ENCODE data around the gene SELPLG.
"Not testable (repeated sequence)": the region's sequence is repeated elsewhere in the genome, so short reads cannot be mapped to it uniquely, and the experiment has no call there.

SELPLG gene

GRCh38 chr12:108657130-108657745 is 23.5 kb upstream of the SELPLG start:
- DNase-seq (ENCODE audit: insufficient read length, low spot score) (no peak), FAIRE-seq (no peak)
- TF ChIP-seq POU2F2 (IDR thresholded peaks at IDR 0.05; ENCODE audit: low read depth, low read length), result no peak
- no peak for TF ChIP-seq PAX5 (IDR thresholded peaks at IDR 0.05; ENCODE audit: insufficient read depth, low read length, severe bottlenecking)
- TF ChIP-seq SPI1 (IDR thresholded peaks at IDR 0.05; ENCODE audit: low read depth, low read length), result no peak
- TF ChIP-seq POLR2AphosphoS5 (IDR thresholded peaks at IDR 0.05; ENCODE audit: low read depth, low read length), result no peak
- no peak for TF ChIP-seq POLR2A (IDR thresholded peaks at IDR 0.05; ENCODE audit: low read depth, low read length)
- no peak for TF ChIP-seq TAF1 (IDR thresholded peaks at IDR 0.05; ENCODE audit: low read depth, low read length)

- FAIRE-seq; DNase-seq (ENCODE audit: insufficient read length, low spot score): not testable (repeated sequence)
These were observed 22.6 kb upstream of the SELPLG start for GRCh38 chr12:108656247-108656646.

- FAIRE-seq; DNase-seq (ENCODE audit: insufficient read length, low spot score): not testable (repeated sequence)
These were observed 22.1 kb upstream of the SELPLG start for GRCh38 chr12:108655812-108656175.

GRCh38 chr12:108654622-108655021 is 20.9 kb upstream of the SELPLG start:
- not testable (repeated sequence) for FAIRE-seq; DNase-seq (ENCODE audit: insufficient read length, low spot score)

- FAIRE-seq, result no peak
- no peak for DNase-seq (ENCODE audit: insufficient read length, low spot score)
- TF ChIP-seq SPI1 (IDR thresholded peaks at IDR 0.05; ENCODE audit: low read depth, low read length), result no peak
These were observed 20.2 kb upstream of the SELPLG start for GRCh38 chr12:108653922-108654321.

- TF ChIP-seq POLR2A (IDR thresholded peaks at IDR 0.05; ENCODE audit: low read depth, low read length) (no peak), POLR2AphosphoS5 (IDR thresholded peaks at IDR 0.05; ENCODE audit: low read depth, low read length) (no peak), SPI1 (IDR thresholded peaks at IDR 0.05; ENCODE audit: low read depth, low read length) (no peak), TAF1 (IDR thresholded peaks at IDR 0.05; ENCODE audit: low read depth, low read length) (no peak), POU2F2 (IDR thresholded peaks at IDR 0.05; ENCODE audit: low read depth, low read length) (no peak), PAX5 (IDR thresholded peaks at IDR 0.05; ENCODE audit: insufficient read depth, low read length, severe bottlenecking) (no peak)
- DNase-seq (ENCODE audit: insufficient read length, low spot score) (no peak), FAIRE-seq (peak; percentile 47)
These were observed 19.4 kb upstream of the SELPLG start for GRCh38 chr12:108653082-108653516.

GRCh38 chr12:108650083-108650482 is 16.4 kb upstream of the SELPLG start:
- TF ChIP-seq POLR2AphosphoS5 (IDR thresholded peaks at IDR 0.05; ENCODE audit: low read depth, low read length), result no peak
- TF ChIP-seq POU2F2 (IDR thresholded peaks at IDR 0.05; ENCODE audit: low read depth, low read length), result no peak
- no peak for TF ChIP-seq SPI1 (IDR thresholded peaks at IDR 0.05; ENCODE audit: low read depth, low read length)
- TF ChIP-seq POLR2A (IDR thresholded peaks at IDR 0.05; ENCODE audit: low read depth, low read length), result no peak
- no peak for TF ChIP-seq PAX5 (IDR thresholded peaks at IDR 0.05; ENCODE audit: insufficient read depth, low read length, severe bottlenecking)
- no peak for TF ChIP-seq TAF1 (IDR thresholded peaks at IDR 0.05; ENCODE audit: low read depth, low read length)
- FAIRE-seq, result no peak

GRCh38 chr12:108649669-108650068 is 16.0 kb upstream of the SELPLG start:
- TF ChIP-seq PAX5 (IDR thresholded peaks at IDR 0.05; ENCODE audit: insufficient read depth, low read length, severe bottlenecking) (no peak), POLR2A (IDR thresholded peaks at IDR 0.05; ENCODE audit: low read depth, low read length) (no peak), POU2F2 (IDR thresholded peaks at IDR 0.05; ENCODE audit: low read depth, low read length) (no peak), POLR2AphosphoS5 (IDR thresholded peaks at IDR 0.05; ENCODE audit: low read depth, low read length) (no peak), SPI1 (IDR thresholded peaks at IDR 0.05; ENCODE audit: low read depth, low read length) (no peak), TAF1 (IDR thresholded peaks at IDR 0.05; ENCODE audit: low read depth, low read length) (no peak)
- FAIRE-seq (no peak), DNase-seq (ENCODE audit: insufficient read length, low spot score) (no peak)

More at GRCh38 chr12:108650083-108650482, 16.4 kb upstream of the SELPLG start:
- no peak for DNase-seq (ENCODE audit: insufficient read length, low spot score)

GRCh38 chr12:108649126-108649525 is 15.4 kb upstream of the SELPLG start:
- FAIRE-seq (no peak), DNase-seq (ENCODE audit: insufficient read length, low spot score) (no peak)
- TF ChIP-seq PAX5 (IDR thresholded peaks at IDR 0.05; ENCODE audit: insufficient read depth, low read length, severe bottlenecking) (no peak), POLR2A (IDR thresholded peaks at IDR 0.05; ENCODE audit: low read depth, low read length) (no peak), POU2F2 (IDR thresholded peaks at IDR 0.05; ENCODE audit: low read depth, low read length) (no peak), SPI1 (IDR thresholded peaks at IDR 0.05; ENCODE audit: low read depth, low read length) (no peak), POLR2AphosphoS5 (IDR thresholded peaks at IDR 0.05; ENCODE audit: low read depth, low read length) (no peak), TAF1 (IDR thresholded peaks at IDR 0.05; ENCODE audit: low read depth, low read length) (no peak)

GRCh38 chr12:108648371-108648770 is 14.7 kb upstream of the SELPLG start:
- FAIRE-seq, result no peak
- TF ChIP-seq TAF1 (IDR thresholded peaks at IDR 0.05; ENCODE audit: low read depth, low read length) (no peak), POU2F2 (IDR thresholded peaks at IDR 0.05; ENCODE audit: low read depth, low read length) (no peak), POLR2AphosphoS5 (IDR thresholded peaks at IDR 0.05; ENCODE audit: low read depth, low read length) (no peak), POLR2A (IDR thresholded peaks at IDR 0.05; ENCODE audit: low read depth, low read length) (no peak), SPI1 (IDR thresholded peaks at IDR 0.05; ENCODE audit: low read depth, low read length) (no peak), PAX5 (IDR thresholded peaks at IDR 0.05; ENCODE audit: insufficient read depth, low read length, severe bottlenecking) (no peak)
- DNase-seq (ENCODE audit: insufficient read length, low spot score), result no peak

- no peak for FAIRE-seq
- DNase-seq (ENCODE audit: insufficient read length, low spot score), result no peak
- TF ChIP-seq PAX5 (IDR thresholded peaks at IDR 0.05; ENCODE audit: insufficient read depth, low read length, severe bottlenecking), result no peak
- no peak for TF ChIP-seq POLR2A (IDR thresholded peaks at IDR 0.05; ENCODE audit: low read depth, low read length)
- no peak for TF ChIP-seq SPI1 (IDR thresholded peaks at IDR 0.05; ENCODE audit: low read depth, low read length)
- no peak for TF ChIP-seq POLR2AphosphoS5 (IDR thresholded peaks at IDR 0.05; ENCODE audit: low read depth, low read length)
- no peak for TF ChIP-seq TAF1 (IDR thresholded peaks at IDR 0.05; ENCODE audit: low read depth, low read length)
- no peak for TF ChIP-seq POU2F2 (IDR thresholded peaks at IDR 0.05; ENCODE audit: low read depth, low read length)
These were observed 14.0 kb upstream of the SELPLG start for GRCh38 chr12:108647585-108648287.

Measured in GM12891 (cell line).